H1 (cell line): ENCODE measurements around the gene POU3F1.

Source experiments
- CEBPB ChIP-seq: IDR thresholded peaks from 2 replicates; pipeline ENCODE4 v1.6.1; 2012; ENCODE audit warnings: low read depth, low read length
- CTBP2 ChIP-seq: IDR thresholded peaks from 2 replicates; pipeline ENCODE4 v1.7.0; 2011; ENCODE audit warnings: borderline replicate concordance, mild to moderate bottlenecking, moderate library complexity, mixed read lengths, low read length; ENCODE audit not compliant: insufficient read depth, insufficient read length
- CTCF ChIP-seq, 3 experiments: IDR thresholded peaks; 1 replicate in 2 of 3; 2 replicates in 1 of 3; pipeline versions ENCODE4 v1.5.1 to v1.6.1; 2011; ENCODE audit warnings: low read length in 3 of 3, mild to moderate bottlenecking in 3 of 3, inconsistent platforms in 2 of 3, low read depth in 1 of 3, moderate library complexity in 1 of 3; ENCODE audit not compliant: insufficient read depth in 1 of 3; ENCODE audit errors: control extremely low read depth in 1 of 3
- EP300 ChIP-seq, 2 experiments: IDR thresholded peaks; 1 replicate in 1 of 2; 2 replicates in 1 of 2; pipeline ENCODE4 v1.6.1; 2011 to 2012; ENCODE audit warnings: low read depth in 2 of 2, low read length in 2 of 2, mild to moderate bottlenecking in 2 of 2, borderline replicate concordance in 1 of 2, inconsistent platforms in 1 of 2, moderate library complexity in 1 of 2
- GABPA ChIP-seq: IDR thresholded peaks from 2 replicates; pipeline ENCODE4 v1.6.1; 2011; ENCODE audit warnings: mild to moderate bottlenecking, low read length, moderate library complexity, borderline replicate concordance; ENCODE audit not compliant: insufficient read depth
- POLR2A ChIP-seq, 2 experiments: IDR thresholded peaks; 1 replicate in 1 of 2; 2 replicates in 1 of 2; pipeline ENCODE4 v1.6.1; 2011; ENCODE audit warnings: low read depth in 2 of 2, low read length in 2 of 2, mild to moderate bottlenecking in 2 of 2; ENCODE audit errors: control extremely low read depth in 1 of 2
- RFX5 ChIP-seq: IDR thresholded peaks from 2 replicates; pipeline ENCODE4 v1.6.1; 2011; ENCODE audit warnings: low read depth, low read length, improper control_type of control experiment, borderline replicate concordance
- TCF12 ChIP-seq: IDR thresholded peaks from 2 replicates; pipeline ENCODE4 v1.6.1; 2011; ENCODE audit warnings: low read depth, mild to moderate bottlenecking, low read length

GRCh38 chr1:38060498-38060897 is 13.9 kb upstream of the POU3F1 start:
- TF ChIP-seq CTCF (IDR thresholded peaks at IDR 0.05; ENCODE audit: control extremely low read depth in 1 of 3, insufficient read depth in 1 of 3, low read depth in 1 of 3, low read length in 3 of 3): no peak
- no peak for TF ChIP-seq POLR2A (IDR thresholded peaks at IDR 0.05; ENCODE audit: control extremely low read depth in 1 of 2, low read depth in 2 of 2, low read length in 2 of 2)
- TF ChIP-seq TCF12: no peak
- TF ChIP-seq RFX5: no peak
- TF ChIP-seq CTBP2: no peak
- no peak for TF ChIP-seq CEBPB
- no peak for TF ChIP-seq GABPA
- TF ChIP-seq EP300 (IDR thresholded peaks at IDR 0.05; ENCODE audit: borderline replicate concordance in 1 of 2, low read depth in 2 of 2, low read length in 2 of 2): no peak
